ENCODE results near the gene APOL3.

GRCh38 chr22:36102995-36103394 lies 57.6 kb downstream of the APOL3 start:
- TF ChIP-seq CTCF (conservative IDR thresholded peaks at IDR 0.05) (no peak), EZH2 (IDR thresholded peaks at IDR 0.05; ENCODE audit: low read depth) (no peak)

Measured in PC-9 (cell line).